GM10248 (cell line): ENCODE results near the gene CLEC3A.

Source experiments
- CTCF ChIA-PET: fragments of 300-600 bp; sonication (Branson Sonifier 250); formaldehyde crosslinking; extraction: SDS; loops from one replicate; lab custom pipeline; 2021; ENCODE audit warnings: antibody characterized with exemption; lab: Yijun Ruan, JAX
- POLR2A ChIA-PET: fragments of 350-650 bp; sonication (Branson Sonifier 250); formaldehyde crosslinking; extraction: SDS; loops from one replicate; lab custom pipeline; 2020; ENCODE audit warnings: antibody characterized with exemption; lab: Yijun Ruan, JAX
- DNase-seq: peaks from one replicate; pipeline ENCODE4 v3.0.0; 2012; ENCODE audit errors: extremely low spot score
- TF ChIP-seq, protein P1 (sequence below): IDR thresholded peaks from 2 replicates; pipeline ENCODE4 v1.5.1; 2012; ENCODE audit warnings: mild to moderate bottlenecking, low read depth; ENCODE audit errors: extremely low read depth, missing control alignments, control extremely low read depth

The CLEC3A gene

DNA sequence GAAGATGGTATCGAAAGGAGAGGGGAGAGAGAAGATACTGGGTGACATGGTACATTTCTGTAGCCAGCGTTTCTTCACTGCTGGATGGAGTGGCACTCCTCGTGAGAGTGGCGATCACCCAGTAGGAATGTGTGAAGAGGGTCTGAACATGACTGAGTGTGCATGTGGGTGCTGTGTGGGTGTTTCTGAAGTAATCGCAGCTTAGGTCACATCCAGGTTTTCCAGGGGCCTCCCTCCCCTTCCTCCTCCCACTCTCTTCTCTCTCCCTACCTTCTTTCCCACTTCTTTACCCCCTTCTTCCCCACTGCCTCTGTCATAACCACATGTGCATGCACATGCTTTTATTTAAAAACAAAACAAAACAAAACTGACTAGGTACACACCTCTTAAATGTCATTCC, 1.8 kb downstream of the CLEC3A start:
- CTCF ChIA-PET = no interaction called here
- TF ChIP-seq, protein P1, sequence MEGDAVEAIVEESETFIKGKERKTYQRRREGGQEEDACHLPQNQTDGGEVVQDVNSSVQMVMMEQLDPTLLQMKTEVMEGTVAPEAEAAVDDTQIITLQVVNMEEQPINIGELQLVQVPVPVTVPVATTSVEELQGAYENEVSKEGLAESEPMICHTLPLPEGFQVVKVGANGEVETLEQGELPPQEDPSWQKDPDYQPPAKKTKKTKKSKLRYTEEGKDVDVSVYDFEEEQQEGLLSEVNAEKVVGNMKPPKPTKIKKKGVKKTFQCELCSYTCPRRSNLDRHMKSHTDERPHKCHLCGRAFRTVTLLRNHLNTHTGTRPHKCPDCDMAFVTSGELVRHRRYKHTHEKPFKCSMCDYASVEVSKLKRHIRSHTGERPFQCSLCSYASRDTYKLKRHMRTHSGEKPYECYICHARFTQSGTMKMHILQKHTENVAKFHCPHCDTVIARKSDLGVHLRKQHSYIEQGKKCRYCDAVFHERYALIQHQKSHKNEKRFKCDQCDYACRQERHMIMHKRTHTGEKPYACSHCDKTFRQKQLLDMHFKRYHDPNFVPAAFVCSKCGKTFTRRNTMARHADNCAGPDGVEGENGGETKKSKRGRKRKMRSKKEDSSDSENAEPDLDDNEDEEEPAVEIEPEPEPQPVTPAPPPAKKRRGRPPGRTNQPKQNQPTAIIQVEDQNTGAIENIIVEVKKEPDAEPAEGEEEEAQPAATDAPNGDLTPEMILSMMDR = no peak
- DNase-seq = no peak
- POLR2A ChIA-PET = no interaction called here

DNA sequence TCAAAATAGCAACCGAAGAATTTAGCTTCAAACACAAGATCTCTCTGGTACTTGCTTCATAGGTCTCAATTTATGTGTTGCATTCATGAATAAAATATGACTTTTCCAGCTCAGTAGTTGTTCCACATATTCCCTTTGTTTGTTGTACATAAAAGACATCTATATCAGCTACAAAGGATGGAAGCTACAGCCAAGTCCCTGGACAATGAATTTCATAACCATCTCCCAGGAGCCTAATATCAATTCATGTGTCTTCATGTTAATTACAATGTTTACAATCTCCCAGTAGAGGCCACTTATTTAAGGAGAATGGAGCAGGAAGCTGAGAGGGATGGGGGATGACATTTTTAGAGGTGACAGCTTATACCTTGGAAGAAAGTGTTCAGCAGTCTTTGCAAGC, 3.3 kb downstream of the CLEC3A start:
- ChIA-PET POLR2A (no interaction called here), CTCF (interaction anchor here (1.0 to 1.8 kb wide), 3 partner anchors 9 to 22 kb away, joined by 3 to 5 read pairs (median 4); no protein-coding TSS in a partner anchor)
- TF ChIP-seq, protein P1 = no peak
- DNase-seq = no peak

- POLR2A ChIA-PET = no interaction called here
- DNase-seq = no peak
- CTCF ChIA-PET = interaction anchor here (1.1 to 2.8 kb wide), 2 partner anchors 25 to 30 kb away, joined by 3 to 18 read pairs; no protein-coding TSS in a partner anchor
- TF ChIP-seq, protein P1 = no peak
These were observed 5.7 kb downstream of the CLEC3A start for GRCh38 chr16:78028018-78028417.

DNA sequence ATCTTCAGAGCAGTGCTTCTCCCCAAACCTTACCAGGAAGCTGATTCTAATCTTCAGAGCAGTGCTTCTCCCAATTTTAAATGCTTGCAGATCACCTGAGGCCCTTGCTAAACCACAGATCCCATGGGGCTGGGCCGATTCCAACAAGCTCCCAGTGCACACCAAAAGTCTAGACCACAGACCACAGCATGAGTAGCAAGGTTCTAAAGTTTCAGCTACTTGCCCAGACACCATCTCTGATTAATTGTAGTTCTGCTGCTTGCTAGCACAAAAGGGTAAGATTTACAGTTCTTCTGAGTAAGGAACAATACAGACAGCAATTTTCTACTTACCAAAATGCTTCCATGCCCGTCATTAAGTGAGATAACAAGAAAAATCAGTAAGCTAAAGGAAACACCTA, 12.2 kb downstream of the CLEC3A start:
- ChIA-PET CTCF (interaction anchor here (1.5 kb wide), 1 partner anchor 9 kb away, joined by 4 read pairs; no protein-coding TSS in a partner anchor), POLR2A (no interaction called here)
- no peak for DNase-seq
- TF ChIP-seq, protein P1 = no peak

- no peak for DNase-seq
- TF ChIP-seq, protein P1 = no peak
- POLR2A ChIA-PET = no interaction called here
- CTCF ChIA-PET = interaction anchor here (1.5 kb wide), 1 partner anchor 9 kb away, joined by 4 read pairs; no protein-coding TSS in a partner anchor
These were observed 12.7 kb downstream of the CLEC3A start for GRCh38 chr16:78035012-78035411.

- TF ChIP-seq, protein P1 = no peak
- no peak for DNase-seq
- POLR2A ChIA-PET = no interaction called here
- CTCF ChIA-PET = no interaction called here
These were observed 18.0 kb downstream of the CLEC3A start for GRCh38 chr16:78040396-78040795.
